Right renal cortex interstitium (tissue), 3 donors: ENCODE data around the gene CHRNA9. TPM values are rescaled to one million over a fixed set of nuclear protein-coding genes. Genes with fewer than 3 reads are reported as not detected.
"Not testable (repeated sequence)": the region's sequence is repeated elsewhere in the genome, so short reads cannot be mapped to it uniquely, and the experiment has no call there.

ENCODE experiments used
- DNase-seq, 3 donors: peaks; one replicate each; pipeline ENCODE4 v3.0.0-alpha.2; 2013; ENCODE audit warnings: low read depth in 3 of 3, low spot score in 2 of 3
- polyA plus RNA-seq, 3 donors: library from polyadenylated mRNA; unstranded; fragments of 120-200 nt; gene quantifications; one replicate each; pipeline ENCODE4 v1.2.1, GENCODE V29; 2013; ENCODE audit not compliant: insufficient read length in 3 of 3

CHRNA9 gene
- polyA plus RNA-seq, 3 donors: 0.82 to 1.5 (median 0.83) TPM

DNA sequence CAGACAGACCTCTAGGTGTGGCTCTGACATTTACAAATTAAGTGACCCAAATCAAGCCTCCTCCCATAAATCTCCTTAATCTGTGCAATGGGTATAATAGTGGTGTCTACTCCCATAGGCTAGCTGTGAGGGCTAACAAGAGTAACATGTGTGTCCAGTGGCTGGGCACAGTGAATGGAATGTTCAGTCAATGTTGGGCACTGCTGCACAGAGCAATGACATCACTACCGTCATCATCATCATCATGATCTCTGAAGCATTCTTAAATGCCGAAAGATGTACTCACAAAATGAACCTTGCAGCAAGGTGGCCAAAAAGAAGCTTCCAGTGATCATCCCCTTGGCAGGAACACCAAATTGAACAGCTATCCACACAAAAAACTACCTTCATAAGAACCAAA is 43.5 kb downstream of the CHRNA9 start:
- no peak for DNase-seq

DNA sequence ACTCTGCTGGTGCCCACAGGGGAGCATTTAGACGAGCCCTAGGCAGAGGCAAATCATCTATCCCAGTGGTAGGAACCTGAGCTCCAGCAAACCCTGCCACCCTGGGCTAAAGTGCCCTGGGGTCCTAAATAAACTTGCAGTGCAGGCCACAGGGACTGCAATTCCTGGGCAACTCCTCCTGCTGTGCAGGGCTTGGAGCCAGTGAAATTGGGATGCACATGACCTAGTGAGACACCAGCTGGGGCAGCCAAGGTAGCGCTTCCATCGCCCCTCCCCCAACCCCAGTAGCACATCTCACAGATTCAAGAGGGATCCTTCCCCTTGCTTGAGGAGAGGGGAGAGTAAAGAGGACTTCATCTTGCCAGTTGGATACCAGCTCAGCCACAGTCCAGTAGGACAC is 44.1 kb downstream of the CHRNA9 start:
- DNase-seq: no peak

DNA sequence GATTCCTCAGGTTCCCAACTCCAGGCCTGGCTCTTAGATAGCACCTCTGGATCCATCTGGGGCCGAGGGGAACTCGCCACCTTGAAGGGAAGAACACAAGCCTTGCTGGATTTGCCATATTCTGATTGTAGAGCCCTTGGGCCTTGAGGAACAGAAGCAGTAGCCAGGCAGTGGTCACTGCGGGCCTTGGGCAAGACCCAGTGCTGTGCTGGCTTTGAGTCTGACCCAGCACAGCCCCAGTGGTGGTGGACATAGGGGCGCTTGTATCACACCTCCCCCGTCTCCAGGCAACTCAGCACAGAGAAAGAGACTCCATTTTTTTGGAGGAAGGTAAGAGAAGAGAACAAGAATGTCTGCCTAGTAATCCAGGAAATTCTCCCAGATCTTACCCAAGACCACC is 45.5 kb downstream of the CHRNA9 start:
- DNase-seq: no peak

DNA sequence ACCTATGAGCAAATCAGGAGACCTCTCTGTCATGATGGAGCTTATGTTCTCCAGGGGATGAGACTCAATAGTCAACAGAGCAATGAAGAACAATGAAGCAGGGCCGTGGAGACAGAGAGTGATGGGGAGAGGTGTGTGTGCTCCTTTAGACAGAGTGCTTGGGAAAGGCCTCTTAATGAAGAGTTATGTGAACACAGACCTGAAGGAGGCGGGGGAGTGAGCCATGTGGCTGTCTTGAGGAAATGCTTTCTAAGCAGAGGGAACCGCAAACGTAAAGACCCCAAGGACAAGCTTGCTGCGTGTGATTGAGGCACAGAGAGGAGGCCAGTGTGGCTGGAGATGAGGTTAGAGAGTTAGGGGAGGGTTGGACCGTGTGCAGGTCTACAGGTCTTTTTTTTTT is 53.1 kb downstream of the CHRNA9 start:
- no peak for DNase-seq

DNA sequence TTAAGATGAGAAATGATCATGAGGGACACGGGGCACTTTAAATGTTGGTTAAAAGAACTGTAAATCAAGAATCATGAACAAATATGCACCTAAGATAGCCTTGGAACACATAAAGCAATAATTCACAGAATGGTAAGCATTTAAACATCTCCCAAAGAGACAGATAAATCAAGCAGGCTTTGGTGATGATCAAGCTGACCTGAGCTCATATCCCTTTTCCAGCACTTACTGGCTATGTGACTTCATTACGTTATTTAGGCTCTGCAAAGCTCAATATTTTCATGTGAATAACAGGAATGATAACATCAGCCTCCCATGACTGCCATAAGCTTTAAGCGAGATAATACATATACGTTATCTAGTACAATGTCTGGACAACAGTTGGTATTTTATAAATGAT is 54.9 kb downstream of the CHRNA9 start:
- no peak for DNase-seq

DNA sequence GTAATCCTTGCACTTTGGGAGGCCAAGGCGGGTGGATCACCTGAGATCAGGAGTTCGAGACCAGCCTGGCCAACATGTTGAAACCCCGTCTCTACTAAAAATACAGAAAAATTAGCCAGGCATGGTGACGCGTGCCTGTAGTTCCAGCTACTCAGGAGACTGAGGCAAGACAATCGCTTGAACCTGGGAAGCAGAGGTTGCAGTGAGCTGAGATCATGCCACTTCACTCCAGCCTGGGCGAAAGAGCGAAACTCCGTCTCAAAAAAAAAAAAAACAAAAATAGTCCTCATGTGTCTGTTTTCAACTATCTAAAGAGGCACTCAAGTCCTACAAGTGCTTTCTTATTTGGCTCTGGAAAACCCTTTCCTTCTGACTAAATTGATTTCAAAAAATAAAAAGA is 57.1 kb downstream of the CHRNA9 start:
- not testable (repeated sequence) for DNase-seq

DNA sequence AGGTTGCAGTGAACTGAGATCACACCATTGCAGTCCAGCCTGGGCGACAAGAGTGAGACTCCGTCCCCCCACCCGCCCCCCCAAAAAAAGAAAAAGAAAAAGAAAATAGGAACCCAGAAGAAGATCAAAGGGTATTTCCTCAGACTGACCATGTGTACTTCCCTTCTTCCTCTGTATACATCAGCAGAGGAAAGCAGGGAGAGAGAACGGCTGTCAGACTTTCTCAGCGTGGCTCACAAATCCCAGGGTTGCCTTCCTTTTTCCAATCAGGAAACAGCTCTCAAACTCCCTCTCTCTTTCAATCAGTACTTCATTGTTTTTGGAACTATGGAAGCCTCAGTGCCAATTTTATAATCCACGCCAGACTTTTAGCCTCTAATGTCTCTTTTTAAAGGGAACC is 59.1 kb downstream of the CHRNA9 start:
- DNase-seq: no peak

DNA sequence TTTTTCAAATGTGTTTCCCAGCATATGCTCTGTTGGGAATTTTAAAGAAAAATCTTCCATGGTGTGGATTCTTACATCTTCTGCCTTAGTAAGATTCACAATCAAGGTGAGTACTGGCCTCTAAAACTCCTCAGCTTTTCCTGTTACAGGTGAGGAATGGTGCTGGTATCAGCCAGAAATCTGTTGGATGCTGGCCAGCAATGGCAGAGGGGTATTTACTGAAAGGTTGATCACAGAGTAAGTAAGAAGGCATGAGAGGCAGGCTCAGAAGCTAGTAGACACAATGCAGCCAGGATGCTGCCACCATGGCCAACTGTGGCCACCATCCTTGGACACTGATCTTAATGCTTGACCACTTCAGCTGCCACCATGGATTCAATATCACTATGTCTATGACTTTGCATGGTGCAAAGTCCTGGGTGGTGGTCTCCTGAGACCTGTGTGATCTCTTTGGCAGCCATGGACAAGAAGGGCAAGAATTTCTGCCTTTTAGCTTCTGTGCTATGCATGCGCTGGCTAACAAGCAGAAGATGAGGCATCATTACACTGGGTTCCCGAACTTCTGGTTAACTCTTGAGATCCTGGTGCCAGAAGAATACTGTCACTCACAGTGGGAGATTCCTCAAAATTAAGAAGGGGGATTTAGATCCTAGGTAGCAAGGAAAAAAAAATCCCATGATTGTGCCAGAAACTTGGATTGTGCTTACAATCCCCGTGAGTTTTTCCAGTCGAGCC is 60.2 kb downstream of the CHRNA9 start:
- DNase-seq: no peak

DNA sequence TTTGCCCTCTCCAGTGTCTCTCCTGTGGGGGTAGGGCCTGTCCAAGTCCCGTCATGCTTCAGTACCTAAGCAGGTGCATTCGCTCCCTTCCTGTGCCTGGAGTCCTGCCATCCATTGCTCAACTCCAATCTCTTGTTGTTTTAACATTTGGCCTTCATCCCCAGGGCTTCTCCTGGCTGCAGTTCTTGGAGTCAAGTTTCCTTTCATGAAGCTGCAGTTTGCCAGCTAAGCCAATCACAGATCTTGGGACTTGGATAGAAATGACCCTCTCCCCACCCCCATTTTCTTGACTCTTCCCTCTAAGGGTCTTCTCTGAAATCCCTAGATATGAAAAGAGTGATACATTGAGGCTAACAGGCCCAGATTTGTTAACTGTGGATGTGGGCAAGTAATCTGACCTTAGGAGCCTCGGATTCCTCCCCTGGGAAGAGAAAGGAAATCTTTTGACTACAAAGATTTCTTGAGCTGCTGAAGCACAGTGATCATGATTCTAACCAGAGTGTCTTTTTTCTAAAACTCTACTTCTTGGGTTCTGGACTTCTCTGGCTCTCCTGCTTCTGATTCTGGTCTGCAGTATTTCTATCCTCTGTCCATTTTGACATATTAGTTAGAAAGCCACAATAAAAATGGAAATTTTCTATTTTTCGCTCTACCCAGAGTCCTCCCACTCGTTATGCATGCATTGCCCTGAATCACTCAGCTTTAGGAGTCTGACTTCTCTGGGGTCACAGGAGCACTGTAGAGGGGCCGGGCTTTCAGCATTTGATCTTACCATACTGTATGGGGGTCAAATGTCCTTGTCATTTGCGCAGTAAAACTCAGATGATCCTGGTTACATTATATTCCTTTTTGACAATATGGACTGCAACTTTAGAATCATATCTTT is 61.0 kb downstream of the CHRNA9 start:
- peak; percentile 36 to 69 (median 65) for DNase-seq

DNA sequence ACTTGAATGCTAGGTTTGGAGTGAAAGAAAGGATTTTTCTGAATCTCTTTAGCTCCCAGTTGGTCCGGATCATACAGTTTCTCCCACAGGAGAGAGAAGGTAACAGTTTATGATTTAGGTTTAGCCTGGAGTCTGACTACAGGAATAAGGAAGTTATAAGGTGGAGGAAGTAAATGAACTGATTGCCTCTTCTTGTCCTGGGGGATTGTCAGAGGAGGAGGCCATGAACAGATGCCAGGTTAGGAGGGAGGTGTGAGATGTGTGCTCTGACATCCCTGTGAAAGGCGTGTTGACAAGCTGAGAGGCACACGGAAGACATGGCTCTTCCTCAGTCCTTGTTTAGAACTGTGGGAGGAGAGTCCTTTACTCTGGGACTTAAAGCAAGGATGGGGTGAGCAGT is 64.4 kb downstream of the CHRNA9 start:
- no peak for DNase-seq

DNA sequence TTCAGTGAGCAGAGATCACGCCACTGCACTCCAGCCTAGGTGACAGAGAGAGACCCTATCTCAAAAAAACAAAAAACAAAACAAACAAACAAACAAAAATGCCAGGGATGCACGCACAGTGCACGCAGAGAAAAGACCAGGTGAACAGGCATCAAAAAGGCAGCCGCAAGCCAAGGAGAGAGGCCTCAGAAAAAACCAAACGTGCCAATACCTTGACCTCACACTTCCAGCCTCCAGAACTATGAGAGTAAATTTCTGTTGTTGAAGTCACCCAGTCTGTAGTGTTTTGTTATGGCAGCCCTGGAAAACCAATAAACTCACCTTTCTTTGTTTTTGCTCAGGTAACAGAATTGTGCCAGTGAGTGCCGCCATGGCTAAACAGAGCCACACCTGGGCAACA is 66.0 kb downstream of the CHRNA9 start:
- no peak for DNase-seq

DNA sequence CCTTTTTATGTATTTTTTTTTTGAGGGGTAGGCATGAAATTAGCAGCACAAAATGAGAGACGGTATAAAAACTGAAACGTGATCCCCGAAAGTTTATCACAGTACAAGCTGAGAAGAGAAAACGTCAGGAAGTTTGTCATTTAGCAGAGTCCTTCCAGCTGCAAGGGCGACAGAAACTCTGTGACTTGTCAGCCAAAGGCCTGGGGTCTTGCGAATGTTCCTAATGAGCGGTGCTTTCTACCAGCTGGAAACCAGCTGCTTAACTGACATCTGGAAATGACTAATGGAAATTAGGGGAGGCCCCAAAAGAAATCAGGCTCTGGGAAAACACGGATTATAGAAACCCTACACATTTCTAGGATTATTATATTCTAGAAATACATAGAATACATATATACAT is 66.5 kb downstream of the CHRNA9 start:
- DNase-seq: peak in 1 of 3 donors; percentile 47

DNA sequence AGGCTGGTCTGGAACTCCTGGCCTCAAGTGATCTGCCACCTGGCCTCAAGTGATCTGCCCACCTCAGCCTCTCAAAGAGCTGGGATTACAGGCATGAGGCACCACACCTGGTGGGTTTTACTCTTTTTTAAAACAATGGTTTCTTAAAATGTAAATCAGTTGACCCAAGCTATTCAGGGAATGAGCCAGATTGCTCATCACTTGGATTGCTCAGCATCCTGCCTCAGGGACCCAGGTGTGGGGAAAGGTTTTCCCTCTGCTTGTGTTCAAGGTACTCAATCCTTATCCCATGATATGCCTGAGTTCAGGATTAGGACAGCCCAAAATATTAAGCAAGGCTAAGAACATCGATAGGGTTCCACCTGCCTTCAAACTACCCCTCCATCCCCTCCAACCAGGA is 67.4 kb downstream of the CHRNA9 start:
- DNase-seq: no peak

DNA sequence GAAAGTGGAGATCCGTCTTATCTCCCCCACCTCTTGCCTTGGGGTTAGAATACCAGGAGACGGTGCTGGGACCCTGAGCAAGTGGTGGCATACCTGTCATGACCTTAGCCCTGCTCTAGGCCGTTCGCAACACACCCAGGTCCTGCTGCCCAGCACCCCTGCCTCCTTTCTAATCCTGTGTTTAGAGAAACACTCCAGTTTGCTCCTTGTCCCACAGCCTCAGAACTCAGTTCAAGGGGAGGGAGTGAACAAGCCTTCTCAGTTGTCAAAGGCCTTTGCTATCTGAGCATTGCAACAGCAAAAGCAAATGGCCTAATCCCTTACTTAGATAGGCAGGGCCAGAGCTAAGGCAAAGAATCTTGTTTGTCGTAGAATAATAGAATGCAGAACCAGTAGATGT is 67.9 kb downstream of the CHRNA9 start:
- no peak for DNase-seq

Other genes starting within 250 kb of the CHRNA9 start
- gene RHOH, start 138.3 kb upstream of the CHRNA9 start, polyA plus RNA-seq: under 1 TPM; 0.33 to 0.87 (median 0.67) TPM